Large intestine (tissue), 3 donors: ENCODE measurements around the gene DSCAML1. TPM values are rescaled to one million over a fixed set of nuclear protein-coding genes. Genes with fewer than 3 reads are reported as not detected.
A peak's percentile ranks its signal among the peaks of the same experiment; 100 is the strongest.

Experiments
- DNase-seq, 2 donors: peaks; one replicate each; pipeline versions ENCODE4 v3.0.0 to v3.0.0-alpha.2; 2013
- H3K27ac ChIP-seq: one replicate; pipeline ENCODE4 v1.5.1; 2013; ENCODE audit warnings: low read length
- H3K27me3 ChIP-seq: 2 replicates; pipeline ENCODE4 v1.6.1; 2013; ENCODE audit warnings: low read length; ENCODE audit not compliant: control insufficient read depth, insufficient read depth
- H3K36me3 ChIP-seq: 2 replicates; pipeline ENCODE4 v1.6.1; 2013; ENCODE audit warnings: low read length; ENCODE audit not compliant: control insufficient read depth, insufficient read depth
- H3K4me1 ChIP-seq: one replicate; pipeline ENCODE4 v1.6.1; 2013; ENCODE audit warnings: low read length; ENCODE audit not compliant: control insufficient read depth, insufficient read depth
- H3K4me3 ChIP-seq: one replicate; pipeline ENCODE4 v1.5.1; 2013; ENCODE audit warnings: low read length
- H3K9me3 ChIP-seq: one replicate; pipeline ENCODE4 v1.6.1; 2013; ENCODE audit warnings: mild to moderate bottlenecking, low read depth, low read length, moderate library complexity; ENCODE audit not compliant: control insufficient read depth
- WGBS: methylation state at CpG from one replicate; pipeline ENCODE4 v1.1.5; 2013; ENCODE audit warnings: low lambda C conversion rate; ENCODE audit not compliant: insufficient coverage; 5-methylcytosine and 5-hydroxymethylcytosine counted together
- polyA plus RNA-seq: library from polyadenylated mRNA; unstranded; fragments of 120-200 nt; gene quantifications from one replicate; pipeline ENCODE4 v1.2.1, GENCODE V29; 2013

DSCAML1 gene
- polyA plus RNA-seq, 1 donor: 1.6 TPM

DNA sequence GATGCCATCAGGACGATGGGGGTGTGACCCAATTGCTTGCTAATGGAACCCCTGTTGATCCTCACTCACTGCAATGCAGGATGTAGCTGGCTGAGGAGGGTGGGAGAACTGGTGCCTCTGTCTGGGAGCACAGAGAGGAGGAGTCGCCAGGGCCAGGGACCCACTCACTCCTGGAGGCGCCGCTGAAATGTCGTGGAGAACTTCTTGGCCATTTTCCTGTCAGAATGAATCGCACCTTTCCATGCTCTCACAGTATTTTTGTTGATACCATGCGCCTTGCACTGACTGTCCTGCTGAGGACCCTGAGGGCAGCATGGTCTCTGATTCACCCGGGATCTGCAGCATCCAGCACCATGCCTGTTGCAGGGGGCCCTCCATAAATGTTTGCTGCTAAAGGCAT is 211.4 kb downstream of the DSCAML1 start:
- WGBS: no CpG with 5 or more reads among the region's 8 CpGs
- no peaks in the 10 kb centered on the region for H3K36me3 ChIP-seq
- no peak overlapping the region for H3K27ac ChIP-seq
- no peak for DNase-seq
- no peak overlapping the region for H3K4me3 ChIP-seq
- no peaks in the 10 kb centered on the region for H3K9me3 ChIP-seq
- no peaks in the 10 kb centered on the region for H3K4me1 ChIP-seq
- H3K27me3 ChIP-seq: peaks cover 6% of the 10 kb centered on the region

DNA sequence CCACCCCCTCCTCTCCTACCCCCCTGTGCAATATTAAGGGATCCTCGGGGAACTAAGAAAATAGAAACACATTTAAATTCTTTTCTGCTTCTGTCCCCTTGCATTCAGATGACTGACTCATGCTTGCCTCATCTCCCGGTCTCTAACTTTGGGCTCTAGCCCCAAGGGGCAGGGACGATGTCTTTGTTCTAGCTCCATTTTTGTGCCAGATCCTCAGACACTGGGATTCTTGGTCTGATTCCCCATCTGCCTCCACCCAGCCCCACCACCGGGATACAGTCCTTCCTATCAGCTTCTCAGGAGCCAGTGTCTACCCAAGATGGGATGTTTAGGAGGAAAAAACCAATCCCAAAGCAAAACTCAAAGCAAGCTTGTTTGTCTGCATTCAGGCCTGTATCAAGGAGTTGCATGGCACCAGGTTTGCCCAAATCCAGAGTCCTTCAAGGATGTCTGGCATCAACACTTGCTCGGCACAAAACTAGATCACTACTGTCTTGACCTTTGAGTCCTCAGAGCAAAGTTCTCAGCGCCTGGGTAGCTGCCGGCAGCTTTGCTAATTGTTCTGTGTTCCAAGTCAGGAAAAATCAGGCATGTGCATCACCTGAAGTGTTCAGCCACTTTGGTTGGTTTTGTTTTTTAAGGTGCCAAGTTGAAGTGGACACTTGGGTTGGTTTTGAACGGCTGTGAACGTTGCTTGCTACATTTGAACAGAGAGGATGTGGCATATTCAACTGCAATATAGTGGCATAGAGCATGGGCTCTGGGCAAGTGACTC is 212.8 kb downstream of the DSCAML1 start:
- DNase-seq: peak in 1 of 2 donors; percentile 17
- H3K27ac ChIP-seq: no peak overlapping the region
- H3K4me3 ChIP-seq: no peak overlapping the region
- H3K27me3 ChIP-seq: peaks cover 6% of the 10 kb centered on the region
- no peaks in the 10 kb centered on the region for H3K36me3 ChIP-seq
- H3K4me1 ChIP-seq: no peaks in the 10 kb centered on the region
- H3K9me3 ChIP-seq: no peaks in the 10 kb centered on the region
- no CpG with 5 or more reads among the region's 9 CpGs for WGBS

DNA sequence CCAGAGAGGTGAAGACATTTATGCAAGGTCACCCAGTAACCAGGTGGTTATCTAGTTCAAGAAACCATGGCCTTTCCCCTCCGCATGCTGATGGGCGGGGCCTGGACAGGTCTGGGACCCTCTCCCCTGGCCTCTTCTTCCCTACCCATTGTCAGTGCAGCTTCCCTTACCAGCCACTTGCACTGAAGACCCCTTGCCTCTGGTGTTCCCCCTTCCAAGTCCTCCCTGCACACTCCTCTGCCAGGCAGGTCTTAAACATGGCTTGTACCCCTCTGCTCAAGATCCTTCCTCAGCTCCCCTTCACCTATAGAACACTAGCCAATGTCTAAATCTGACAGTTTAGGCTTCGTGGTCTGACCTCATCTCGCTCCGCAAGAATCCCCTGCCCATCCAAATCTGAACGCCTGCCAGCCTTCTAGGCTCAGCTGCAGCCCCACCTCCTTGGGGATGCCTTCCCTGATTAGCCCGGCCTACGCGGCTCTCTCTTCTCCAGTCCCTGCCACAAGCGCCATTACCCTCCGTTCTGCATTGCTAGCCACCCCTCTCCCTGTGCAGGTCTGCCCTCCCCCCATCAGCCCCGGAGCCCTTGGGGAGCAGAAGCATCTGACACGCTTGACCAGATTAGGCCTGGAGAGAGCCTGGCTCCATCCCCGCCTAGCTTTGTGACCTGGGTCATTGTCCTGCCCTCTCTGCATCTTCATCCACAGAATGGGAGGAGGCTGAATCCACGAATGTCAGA is 213.8 kb downstream of the DSCAML1 start:
- Histone ChIP-seq H3K4me1 (no peaks in the 10 kb centered on the region), H3K4me3 (no peak overlapping the region), H3K9me3 (no peaks in the 10 kb centered on the region), H3K36me3 (no peaks in the 10 kb centered on the region), H3K27ac (no peak overlapping the region), H3K27me3 (peaks cover 5% of the 10 kb centered on the region)
- DNase-seq: no peak
- WGBS: no CpG with 5 or more reads among the region's 15 CpGs

DNA sequence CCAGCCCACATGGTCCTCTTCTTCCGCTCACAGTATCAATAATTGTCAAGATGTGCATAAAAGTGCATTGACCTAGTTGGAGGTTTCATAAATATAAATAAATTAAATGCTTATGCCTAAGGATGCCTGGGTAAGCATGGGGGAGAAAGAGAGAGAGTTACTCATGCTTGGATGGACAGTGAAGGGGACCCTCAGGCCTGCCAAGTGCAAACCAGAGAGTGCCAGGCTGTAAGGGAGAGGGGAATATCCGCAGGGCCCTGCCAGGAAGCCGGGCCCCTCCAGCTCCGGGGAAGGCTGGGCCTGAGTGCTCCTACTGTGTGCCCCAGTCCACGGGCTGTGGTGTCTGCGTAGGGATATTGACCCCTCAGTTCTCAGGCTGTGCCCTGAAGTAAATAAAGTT is 214.6 kb downstream of the DSCAML1 start:
- DNase-seq: no peak
- peaks cover 2% of the 10 kb centered on the region for H3K27me3 ChIP-seq
- H3K4me3 ChIP-seq: no peak overlapping the region
- H3K9me3 ChIP-seq: no peaks in the 10 kb centered on the region
- H3K36me3 ChIP-seq: no peaks in the 10 kb centered on the region
- no peaks in the 10 kb centered on the region for H3K4me1 ChIP-seq
- WGBS: no CpG with 5 or more reads among the region's 6 CpGs
- H3K27ac ChIP-seq: no peak overlapping the region

DNA sequence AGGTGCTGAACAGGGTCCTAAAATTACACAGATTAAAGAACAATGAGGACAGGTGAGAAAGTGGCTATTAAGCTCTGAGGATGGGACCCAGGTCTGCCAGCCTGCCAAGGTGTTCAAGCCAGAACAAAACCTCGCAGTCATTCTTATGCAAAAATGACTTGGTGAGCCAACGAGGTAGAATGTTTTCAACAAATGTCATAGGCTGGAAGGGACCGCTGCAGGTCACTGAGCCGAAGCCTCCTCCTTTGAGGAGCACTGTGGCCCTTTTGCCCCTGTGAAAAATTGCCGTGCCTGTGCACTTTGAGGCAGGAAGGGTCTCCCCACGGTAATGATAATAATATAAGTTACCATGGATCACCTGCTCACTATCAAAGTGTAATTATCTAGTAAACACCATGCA is 216.2 kb downstream of the DSCAML1 start:
- DNase-seq: no peak
- Histone ChIP-seq H3K4me1 (no peaks in the 10 kb centered on the region), H3K27ac (no peak overlapping the region), H3K27me3 (no peaks in the 10 kb centered on the region), H3K36me3 (no peaks in the 10 kb centered on the region), H3K9me3 (no peaks in the 10 kb centered on the region), H3K4me3 (no peak overlapping the region)
- WGBS: no CpG with 5 or more reads among the region's 6 CpGs

DNA sequence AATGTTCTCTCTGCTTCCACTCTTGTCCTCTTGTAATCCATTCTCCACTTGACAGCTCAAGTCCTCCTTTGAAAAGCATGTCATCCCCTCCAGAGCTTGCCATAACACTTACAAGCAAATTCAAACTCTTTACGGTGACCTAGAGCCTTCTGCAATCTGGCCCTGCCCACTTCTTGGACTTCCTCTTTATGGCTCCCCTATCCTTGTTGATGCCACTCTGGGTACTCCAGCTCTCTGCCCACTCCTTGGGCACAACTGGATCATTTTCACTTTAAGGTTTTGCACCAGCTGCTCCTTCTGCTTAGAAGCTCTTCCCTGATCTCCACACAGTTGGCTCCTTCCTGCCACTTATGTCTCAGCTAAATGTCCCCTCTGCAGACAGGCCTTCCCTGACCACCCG is 217.9 kb downstream of the DSCAML1 start:
- whole genome bisulfite sequencing: no CpG with 5 or more reads among the region's 2 CpGs
- no peak overlapping the region for H3K4me3 ChIP-seq
- H3K4me1 ChIP-seq: peaks cover 4% of the 10 kb centered on the region
- H3K27me3 ChIP-seq: no peaks in the 10 kb centered on the region
- H3K36me3 ChIP-seq: no peaks in the 10 kb centered on the region
- no peaks in the 10 kb centered on the region for H3K9me3 ChIP-seq
- DNase-seq: no peak
- H3K27ac ChIP-seq: no peak overlapping the region

DNA sequence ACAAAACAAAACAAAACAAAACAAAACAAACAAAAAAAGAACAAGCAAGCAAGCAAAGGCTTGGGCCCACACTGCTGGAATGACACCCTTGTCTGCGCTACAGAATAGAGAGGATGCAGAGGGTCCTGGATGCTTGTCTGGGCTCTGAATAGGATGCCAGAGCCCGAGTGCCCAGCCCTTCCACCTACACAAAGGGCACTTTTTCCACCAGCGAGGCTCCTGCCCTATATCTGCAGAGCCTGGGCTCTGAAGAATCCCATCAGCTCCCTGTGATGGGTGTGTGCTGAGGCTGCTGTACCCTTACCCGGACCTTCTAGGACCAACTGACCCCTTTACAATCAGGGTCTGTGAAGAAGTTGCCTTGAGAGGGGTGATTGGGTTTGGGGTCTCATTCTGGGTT is 221.2 kb downstream of the DSCAML1 start:
- DNase-seq: no peak
- Histone ChIP-seq H3K27me3 (no peaks in the 10 kb centered on the region), H3K27ac (no peak overlapping the region), H3K9me3 (no peaks in the 10 kb centered on the region), H3K4me3 (no peak overlapping the region), H3K36me3 (no peaks in the 10 kb centered on the region), H3K4me1 (peaks cover 8% of the 10 kb centered on the region)
- no CpG with 5 or more reads among the region's 4 CpGs for WGBS

DNA sequence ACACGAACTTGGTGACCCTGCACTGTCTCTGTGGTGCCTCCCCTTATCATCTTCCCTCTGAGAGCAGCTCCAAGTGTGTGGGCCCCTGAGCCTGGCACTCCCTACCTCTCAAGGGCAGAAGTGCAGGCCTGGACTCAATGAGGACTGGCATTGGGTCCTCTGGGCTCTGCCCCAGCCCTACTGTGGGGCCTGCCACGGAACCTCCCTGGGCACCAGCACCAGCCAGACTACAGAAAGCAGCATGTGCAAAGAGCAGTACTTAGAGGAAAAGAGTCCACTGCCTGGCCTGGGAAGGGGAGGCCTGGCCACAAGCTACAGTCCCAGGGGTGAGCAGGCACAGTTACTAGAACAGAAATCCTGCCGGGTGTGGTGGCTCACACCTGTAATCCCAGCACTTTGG is 222.5 kb downstream of the DSCAML1 start:
- Histone ChIP-seq H3K4me1 (peaks cover 8% of the 10 kb centered on the region), H3K36me3 (no peaks in the 10 kb centered on the region), H3K4me3 (no peak overlapping the region), H3K27me3 (no peaks in the 10 kb centered on the region), H3K9me3 (no peaks in the 10 kb centered on the region), H3K27ac (no peak overlapping the region)
- WGBS: no CpG with 5 or more reads among the region's 3 CpGs
- DNase-seq: peak in 1 of 2 donors; percentile 40

DNA sequence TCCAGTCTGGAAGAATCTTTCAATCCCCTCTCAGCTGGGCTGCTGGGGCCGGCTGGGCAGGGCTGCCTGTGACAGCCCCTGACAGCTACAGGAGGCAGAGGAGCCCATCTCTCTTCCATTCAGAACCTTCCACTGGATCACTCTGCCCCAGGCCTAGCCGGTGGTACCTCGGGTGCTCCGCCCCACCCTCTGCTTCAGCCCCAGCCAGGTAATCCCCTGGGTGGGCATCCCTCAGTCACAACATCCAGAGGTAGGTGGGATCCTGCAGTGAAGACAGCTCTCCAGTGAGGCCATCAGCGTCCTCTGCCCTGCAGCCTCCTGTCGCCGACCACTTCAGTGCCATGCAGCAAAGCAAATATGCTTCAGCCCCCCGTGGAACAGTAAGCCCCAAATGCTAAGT is 223.7 kb downstream of the DSCAML1 start:
- WGBS: no CpG with 5 or more reads among the region's 8 CpGs
- no peak overlapping the region for H3K27ac ChIP-seq
- H3K9me3 ChIP-seq: no peaks in the 10 kb centered on the region
- no peaks in the 10 kb centered on the region for H3K36me3 ChIP-seq
- peaks cover 8% of the 10 kb centered on the region for H3K4me1 ChIP-seq
- H3K27me3 ChIP-seq: no peaks in the 10 kb centered on the region
- H3K4me3 ChIP-seq: no peak overlapping the region
- DNase-seq: no peak

DNA sequence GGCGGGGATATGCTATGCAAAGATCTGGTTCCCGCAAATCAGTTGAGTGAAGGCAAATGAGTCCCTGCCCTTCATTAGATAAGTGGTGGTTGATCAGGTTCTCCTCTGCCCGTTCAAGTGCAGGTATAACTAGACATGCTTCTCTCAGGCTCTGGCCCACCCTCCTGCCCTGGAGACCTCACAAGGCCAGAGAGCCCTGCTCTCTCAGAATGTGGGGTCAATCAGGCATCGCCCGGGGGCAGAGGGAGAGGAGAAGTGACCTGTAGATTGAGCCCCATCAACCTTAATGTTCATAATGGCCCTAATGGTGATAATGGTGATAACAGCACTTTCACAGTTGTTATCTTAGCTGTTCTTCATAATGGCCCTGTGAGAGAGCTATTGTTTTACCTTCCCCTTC is 224.3 kb downstream of the DSCAML1 start:
- H3K9me3 ChIP-seq: no peaks in the 10 kb centered on the region
- H3K4me1 ChIP-seq: peaks cover 8% of the 10 kb centered on the region
- no peak for DNase-seq
- H3K36me3 ChIP-seq: no peaks in the 10 kb centered on the region
- no CpG with 5 or more reads among the region's 5 CpGs for WGBS
- no peak overlapping the region for H3K27ac ChIP-seq
- no peaks in the 10 kb centered on the region for H3K27me3 ChIP-seq
- H3K4me3 ChIP-seq: no peak overlapping the region
